Measurements from ENCODE around the gene TMEM182. TPM values are rescaled to one million over a fixed set of nuclear protein-coding genes. Genes with fewer than 3 reads are reported as not detected.

TMEM182 gene
- total RNA-seq, 2 experiments from 2014 or later, result 4.9 to 6.3 TPM

- H3K4me1 Mint-ChIP-seq (ENCODE audit: low read depth), result peaks cover 3% of the 10 kb centered on the region
- peaks cover 2% of the 10 kb centered on the region for H3K36me3 Mint-ChIP-seq (ENCODE audit: low read depth)
- no peaks in the 10 kb centered on the region for H3K27me3 Mint-ChIP-seq (ENCODE audit: low read depth)
- no peak overlapping the region for H3K4me3 Mint-ChIP-seq
- DNase-seq, result no peak
- H3K27ac Mint-ChIP-seq, result no peak overlapping the region
- H3K9me3 Mint-ChIP-seq, result peaks cover 6% of the 10 kb centered on the region
- CTCF ChIA-PET, result interaction anchor here (1.0 to 1.6 kb wide), 3 partner anchors 10 to 63 kb away, joined by 3 to 6 read pairs (median 5); no protein-coding TSS in a partner anchor
- intact Hi-C loops (cut with micrococcal nuclease), result no loop called here
Observed at GRCh38 chr2:102743259-102743658, 18.6 kb upstream of the TMEM182 start.

DNA sequence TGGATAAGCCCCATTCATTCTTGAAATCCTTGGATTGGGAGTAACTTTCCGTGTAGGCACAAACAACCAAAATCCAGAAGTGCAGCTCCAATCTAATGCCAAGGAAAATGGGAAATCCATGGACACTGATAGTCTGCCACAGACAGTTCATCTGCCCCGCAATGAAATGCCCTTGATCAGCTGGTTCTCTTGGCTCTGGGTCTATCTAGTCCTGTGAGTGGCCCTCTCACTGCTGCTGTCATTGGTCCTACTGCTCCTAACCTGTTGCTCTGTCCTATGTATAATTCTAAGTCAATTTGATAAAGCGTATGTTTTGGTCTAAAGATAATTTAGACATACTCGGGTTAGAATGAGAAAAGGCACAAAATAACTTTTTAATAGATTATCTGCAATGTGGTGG is 13.7 kb upstream of the TMEM182 start:
- Mint-ChIP-seq H3K27ac (no peak overlapping the region), H3K4me1 (ENCODE audit: low read depth) (no peaks in the 10 kb centered on the region), H3K27me3 (ENCODE audit: low read depth) (no peaks in the 10 kb centered on the region), H3K9me3 (peaks cover 6% of the 10 kb centered on the region), H3K36me3 (ENCODE audit: low read depth) (peaks cover 2% of the 10 kb centered on the region), H3K4me3 (no peak overlapping the region)
- intact Hi-C loops (cut with micrococcal nuclease), result no loop called here
- DNase-seq, result no peak
- CTCF ChIA-PET, result interaction anchor here (0.7 kb wide), 1 partner anchor 56 kb away, joined by 3 read pairs; no protein-coding TSS in a partner anchor

DNA sequence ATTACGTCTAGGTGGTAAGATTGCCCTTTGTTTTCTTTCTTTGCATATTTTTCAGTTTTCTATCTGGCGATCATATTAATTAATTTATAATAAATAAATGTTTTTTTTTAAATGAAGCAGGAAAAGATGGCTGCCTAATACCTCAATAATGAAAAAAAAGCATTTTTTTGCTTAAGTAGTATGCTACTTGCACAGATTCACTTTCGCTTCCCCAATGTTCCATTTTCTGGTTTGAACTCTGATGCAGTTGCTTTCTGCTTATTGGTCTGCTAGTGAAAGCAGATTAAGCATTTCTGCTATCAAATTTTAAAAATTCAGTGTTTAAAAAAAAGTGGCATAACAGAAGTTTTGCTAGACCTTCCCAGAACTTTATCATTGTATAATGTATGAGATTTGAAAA is 11.9 kb upstream of the TMEM182 start:
- Mint-ChIP-seq H3K27ac (no peak overlapping the region), H3K9me3 (peaks cover 2% of the 10 kb centered on the region), H3K4me3 (no peak overlapping the region), H3K4me1 (ENCODE audit: low read depth) (no peaks in the 10 kb centered on the region), H3K36me3 (ENCODE audit: low read depth) (no peaks in the 10 kb centered on the region), H3K27me3 (ENCODE audit: low read depth) (no peaks in the 10 kb centered on the region)
- DNase-seq, result no peak
- intact Hi-C loops (cut with micrococcal nuclease), result no loop called here
- CTCF ChIA-PET, result interaction anchor here (1.7 to 2.3 kb wide), 2 partner anchors 11 to 56 kb away, joined by 7 to 9 read pairs; no protein-coding TSS in a partner anchor

DNA sequence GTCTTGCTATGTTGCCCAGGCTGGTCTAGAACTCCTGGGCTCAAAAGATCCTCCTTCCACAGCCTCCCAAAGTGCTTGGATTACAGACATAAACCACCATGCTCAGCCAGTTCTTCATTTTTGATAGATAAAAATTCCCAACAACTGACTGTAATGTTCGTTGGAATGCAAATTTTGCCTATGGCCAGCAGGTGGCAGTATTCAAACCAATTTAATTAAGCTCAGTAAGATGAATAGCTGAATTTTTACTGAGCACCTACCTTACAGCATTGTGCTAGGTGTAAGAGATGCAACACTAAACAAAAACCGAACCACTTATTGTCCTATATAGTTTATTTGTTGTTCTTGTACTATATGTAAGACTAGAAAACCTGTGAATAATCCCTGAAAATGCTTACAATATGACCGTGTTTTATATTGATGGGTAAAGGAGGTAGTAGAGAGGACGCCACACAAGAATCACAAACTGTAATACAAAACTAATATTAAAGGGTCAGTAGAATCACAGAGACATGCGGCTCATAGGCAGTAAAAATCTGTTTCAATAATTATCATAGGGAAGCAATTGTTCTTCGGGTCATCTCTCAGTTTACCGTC is 8.2 kb upstream of the TMEM182 start:
- CTCF ChIA-PET, result interaction anchor here (0.7 to 3.5 kb wide), 23 partner anchors 10 to 598 kb away, joined by 3 to 47 read pairs (median 5); partner anchors contain the start of genes SLC9A4 and TMEM182
- no peaks in the 10 kb centered on the region for H3K27me3 Mint-ChIP-seq (ENCODE audit: low read depth)
- H3K27ac Mint-ChIP-seq, result no peak overlapping the region
- DNase-seq, result peak; percentile 41
- no peaks in the 10 kb centered on the region for H3K4me1 Mint-ChIP-seq (ENCODE audit: low read depth)
- no peak overlapping the region for H3K4me3 Mint-ChIP-seq
- no peaks in the 10 kb centered on the region for H3K9me3 Mint-ChIP-seq
- intact Hi-C loops (cut with micrococcal nuclease), result loop anchor here (1.0 kb wide), 1 partner anchor 53 kb away; no protein-coding TSS in a partner anchor
- peaks cover 2% of the 10 kb centered on the region for H3K36me3 Mint-ChIP-seq (ENCODE audit: low read depth)

- peaks cover 2% of the 10 kb centered on the region for H3K36me3 Mint-ChIP-seq (ENCODE audit: low read depth)
- DNase-seq, result no peak
- no peaks in the 10 kb centered on the region for H3K4me1 Mint-ChIP-seq (ENCODE audit: low read depth)
- intact Hi-C loops (cut with micrococcal nuclease), result no loop called here
- no peak overlapping the region for H3K27ac Mint-ChIP-seq
- CTCF ChIA-PET, result interaction anchor here (0.8 to 3.5 kb wide), 10 partner anchors 9 to 52 kb away, joined by 3 to 47 read pairs (median 7); partner anchors contain the start of gene TMEM182
- H3K27me3 Mint-ChIP-seq (ENCODE audit: low read depth), result no peaks in the 10 kb centered on the region
- no peaks in the 10 kb centered on the region for H3K9me3 Mint-ChIP-seq
- H3K4me3 Mint-ChIP-seq, result no peak overlapping the region
Observed at GRCh38 chr2:102754456-102755145, 7.2 kb upstream of the TMEM182 start.

DNA sequence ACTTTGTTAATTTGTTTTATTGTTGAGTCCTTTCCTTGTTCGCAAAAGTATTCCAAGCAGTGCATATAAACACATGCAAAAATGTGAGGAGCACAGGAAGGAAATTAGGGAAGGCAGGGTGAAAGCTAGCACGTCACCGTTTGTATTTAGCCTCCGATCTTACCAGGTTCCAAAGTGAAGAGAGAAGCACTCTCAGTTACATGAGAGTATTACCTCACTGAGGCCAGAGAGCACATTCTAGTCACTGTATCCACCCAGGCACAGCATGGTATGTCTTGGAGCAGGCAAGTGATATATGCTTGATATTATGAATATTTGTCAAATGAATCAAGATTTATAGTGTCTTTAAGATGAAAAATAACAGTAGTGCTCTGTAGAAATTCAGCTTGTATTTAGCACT is 6.5 kb upstream of the TMEM182 start:
- H3K27me3 Mint-ChIP-seq (ENCODE audit: low read depth), result no peaks in the 10 kb centered on the region
- H3K4me1 Mint-ChIP-seq (ENCODE audit: low read depth), result no peaks in the 10 kb centered on the region
- H3K4me3 Mint-ChIP-seq, result no peak overlapping the region
- no peak overlapping the region for H3K27ac Mint-ChIP-seq
- intact Hi-C loops (cut with micrococcal nuclease), result no loop called here
- peaks cover 2% of the 10 kb centered on the region for H3K36me3 Mint-ChIP-seq (ENCODE audit: low read depth)
- DNase-seq, result no peak
- CTCF ChIA-PET, result interaction anchor here (1.1 to 3.5 kb wide), 5 partner anchors 8 to 52 kb away, joined by 3 to 47 read pairs (median 6); partner anchors contain the start of gene TMEM182
- H3K9me3 Mint-ChIP-seq, result no peaks in the 10 kb centered on the region

DNA sequence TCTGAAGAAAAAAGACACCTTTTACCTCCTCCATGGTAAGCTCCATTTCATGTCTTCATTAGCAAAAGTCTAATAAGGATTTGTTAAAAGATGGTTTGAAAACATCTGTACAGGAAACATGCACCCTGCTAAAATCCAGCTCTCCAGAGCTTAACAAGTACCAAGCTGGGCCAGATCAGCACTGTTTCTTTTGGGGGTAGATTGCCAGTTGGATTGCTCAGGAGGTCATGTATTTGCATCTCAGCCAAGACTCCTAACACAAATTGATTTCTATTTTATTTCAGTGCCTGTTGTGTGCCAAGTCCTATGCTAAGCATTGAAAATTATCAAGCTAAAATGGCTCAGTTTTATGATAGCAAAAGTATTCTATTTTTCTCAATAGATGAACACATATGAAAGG is 3.4 kb upstream of the TMEM182 start:
- no peaks in the 10 kb centered on the region for H3K9me3 Mint-ChIP-seq
- DNase-seq, result no peak
- H3K4me1 Mint-ChIP-seq (ENCODE audit: low read depth), result no peaks in the 10 kb centered on the region
- H3K27ac Mint-ChIP-seq, result no peak overlapping the region
- H3K36me3 Mint-ChIP-seq (ENCODE audit: low read depth), result peaks cover 6% of the 10 kb centered on the region
- intact Hi-C loops (cut with micrococcal nuclease), result no loop called here
- no peaks in the 10 kb centered on the region for H3K27me3 Mint-ChIP-seq (ENCODE audit: low read depth)
- CTCF ChIA-PET, result interaction anchor here (2.0 kb wide), 1 partner anchor 47 kb away, joined by 6 read pairs; no protein-coding TSS in a partner anchor
- H3K4me3 Mint-ChIP-seq, result no peak overlapping the region

GRCh38 chr2:102764083-102764482 is 2.3 kb downstream of the TMEM182 start:
- no peak overlapping the region for H3K27ac Mint-ChIP-seq
- no peaks in the 10 kb centered on the region for H3K9me3 Mint-ChIP-seq
- intact Hi-C loops (cut with micrococcal nuclease), result no loop called here
- no peaks in the 10 kb centered on the region for H3K27me3 Mint-ChIP-seq (ENCODE audit: low read depth)
- DNase-seq, result no peak
- H3K4me3 Mint-ChIP-seq, result no peak overlapping the region
- peaks cover 23% of the 10 kb centered on the region for H3K36me3 Mint-ChIP-seq (ENCODE audit: low read depth)
- H3K4me1 Mint-ChIP-seq (ENCODE audit: low read depth), result no peaks in the 10 kb centered on the region
- CTCF ChIA-PET, result interaction anchor here (1.6 to 5.9 kb wide), 2 partner anchors 10 to 13 kb away, joined by 3 to 24 read pairs; no protein-coding TSS in a partner anchor

- no peaks in the 10 kb centered on the region for H3K9me3 Mint-ChIP-seq
- no peak overlapping the region for H3K27ac Mint-ChIP-seq
- peaks cover 27% of the 10 kb centered on the region for H3K36me3 Mint-ChIP-seq (ENCODE audit: low read depth)
- CTCF ChIA-PET, result interaction anchor here (0.6 to 5.9 kb wide), 5 partner anchors 8 to 856 kb away, joined by 3 to 24 read pairs (median 3); partner anchors contain the start of gene SLC9A4
- DNase-seq, result no peak
- H3K4me3 Mint-ChIP-seq, result no peak overlapping the region
- no peaks in the 10 kb centered on the region for H3K4me1 Mint-ChIP-seq (ENCODE audit: low read depth)
- intact Hi-C loops (cut with micrococcal nuclease), result no loop called here
- H3K27me3 Mint-ChIP-seq (ENCODE audit: low read depth), result no peaks in the 10 kb centered on the region
Observed at GRCh38 chr2:102765061-102765460, 3.2 kb downstream of the TMEM182 start.

DNA sequence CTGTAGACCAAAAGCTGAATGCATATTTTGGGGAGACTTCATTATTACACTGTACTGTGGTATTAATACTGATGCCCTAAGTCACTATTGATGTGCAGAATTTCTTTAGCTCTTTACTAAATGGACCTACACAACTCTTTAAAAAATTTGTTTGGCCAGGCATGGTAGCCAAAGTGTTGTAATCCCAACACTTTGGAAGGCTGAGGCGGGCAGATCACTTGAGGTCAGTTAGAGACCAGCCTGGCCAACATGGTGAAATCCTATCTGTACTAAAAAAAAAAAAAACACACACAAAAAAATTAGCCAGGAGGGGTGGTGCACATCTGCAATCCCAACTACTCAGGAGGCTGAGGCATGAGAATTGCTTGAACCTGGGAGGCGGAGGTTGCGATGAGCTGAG is 6.4 kb downstream of the TMEM182 start:
- Mint-ChIP-seq H3K27ac (no peak overlapping the region), H3K9me3 (no peaks in the 10 kb centered on the region), H3K4me3 (no peak overlapping the region), H3K36me3 (ENCODE audit: low read depth) (peaks cover 26% of the 10 kb centered on the region), H3K4me1 (ENCODE audit: low read depth) (no peaks in the 10 kb centered on the region), H3K27me3 (ENCODE audit: low read depth) (no peaks in the 10 kb centered on the region)
- no peak for DNase-seq
- intact Hi-C loops (cut with micrococcal nuclease), result no loop called here
- CTCF ChIA-PET, result interaction anchor here (2.0 kb wide), 1 partner anchor 15 kb away, joined by 8 read pairs; no protein-coding TSS in a partner anchor

- Mint-ChIP-seq H3K27ac (no peak overlapping the region), H3K27me3 (ENCODE audit: low read depth) (no peaks in the 10 kb centered on the region), H3K4me3 (no peak overlapping the region), H3K36me3 (ENCODE audit: low read depth) (peaks cover 24% of the 10 kb centered on the region), H3K9me3 (no peaks in the 10 kb centered on the region), H3K4me1 (ENCODE audit: low read depth) (no peaks in the 10 kb centered on the region)
- CTCF ChIA-PET, result interaction anchor here (2.0 kb wide), 1 partner anchor 15 kb away, joined by 8 read pairs; no protein-coding TSS in a partner anchor
- intact Hi-C loops (cut with micrococcal nuclease), result no loop called here
- DNase-seq, result no peak
Observed at GRCh38 chr2:102768892-102769291, 7.1 kb downstream of the TMEM182 start.

DNA sequence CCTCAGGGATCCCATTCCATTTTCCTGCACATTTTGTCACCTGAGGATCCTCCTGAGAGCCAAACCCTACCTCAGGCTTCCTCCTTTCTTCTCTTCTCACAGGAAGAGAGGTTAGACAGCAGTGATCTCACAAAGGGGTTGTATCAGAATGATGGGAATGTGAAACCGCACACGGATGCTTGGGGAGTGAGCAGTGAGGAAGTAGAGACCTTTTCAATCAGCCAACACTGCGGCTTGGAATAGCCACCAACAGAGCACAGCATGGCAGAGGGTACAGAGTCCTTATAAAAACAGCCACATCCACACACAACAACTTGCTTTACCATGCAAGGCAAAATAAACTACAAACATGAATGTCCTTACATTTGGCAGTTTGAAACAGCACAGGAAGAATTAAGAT is 8.7 kb downstream of the TMEM182 start:
- Mint-ChIP-seq H3K4me1 (ENCODE audit: low read depth) (no peaks in the 10 kb centered on the region), H3K9me3 (no peaks in the 10 kb centered on the region), H3K4me3 (no peak overlapping the region), H3K27me3 (ENCODE audit: low read depth) (no peaks in the 10 kb centered on the region), H3K36me3 (ENCODE audit: low read depth) (peaks cover 19% of the 10 kb centered on the region), H3K27ac (no peak overlapping the region)
- no peak for DNase-seq
- intact Hi-C loops (cut with micrococcal nuclease), result no loop called here
- CTCF ChIA-PET, result interaction anchor here (1.0 kb wide), 2 partner anchors 17 to 36 kb away, joined by 3 read pairs; no protein-coding TSS in a partner anchor

All from activated naive CD4-positive, alpha-beta T cell treated with anti-CD3 and anti-CD28 coated beads for 36 hours (primary cell).